HCT116 (cell line): ENCODE results near the gene DNAH7. TPM values are rescaled to one million over a fixed set of nuclear protein-coding genes. Genes with fewer than 3 reads are reported as not detected.

Source experiments
- ATAC-seq: fragments of 200-7000 bp; cut with Tn5 transposase; 2 replicates; pipeline ENCODE4 v1.9.1; 2020; ENCODE audit warnings: mild to moderate bottlenecking, moderate library complexity
- BruUV-seq: library from RNA; stranded (reverse); fragments of 400-500 nt; replicated peaks from 2 replicates; lab custom pipeline; 2021; lab: Mats Ljungman, UMichigan
- CTCF ChIA-PET: fragments of 300-600 bp; sonication (Branson Sonifier 250); formaldehyde crosslinking; loops from one replicate; lab custom pipeline; 2021; ENCODE audit warnings: antibody characterized with exemption; lab: Charles Lee
- POLR2A ChIA-PET: fragments of 300-600, 350-600 bp; sonication (Branson Sonifier 250); formaldehyde crosslinking; loops from one replicate; lab custom pipeline; 2021; ENCODE audit warnings: antibody characterized with exemption; lab: Charles Lee
- RAD21 ChIA-PET, 2 experiments: fragments of 300-600 bp; sonication (Branson Sonifier 250); formaldehyde crosslinking; loops; one replicate each; lab custom pipeline; 2023; ENCODE audit warnings: low total read pairs in 2 of 2; ENCODE audit not compliant: uncharacterized antibody in 2 of 2, unreplicated experiment in 2 of 2, low non-redundant PET in 1 of 2; lab: Charles Lee
- DNase-seq: peaks from one replicate; pipeline ENCODE4 v3.0.0-alpha.2; 2010; ENCODE audit warnings: low read depth, low spot score
- H2AFZ ChIP-seq: fragments of 200-600 bp; shearing (Covaris generic), sonication (generic); 2 replicates; pipeline ENCODE4 v1.6.1; 2017; ENCODE audit warnings: low read depth, mixed run types, mixed read lengths, antibody characterized with exemption, low read length; ENCODE audit not compliant: poor library complexity, severe bottlenecking
- H3K27ac ChIP-seq: 2 replicates; pipeline ENCODE4 v1.5.1; 2012; ENCODE audit warnings: low read depth, low read length
- H3K27me3 ChIP-seq: fragments of 200-600 bp; sonication (generic); 2 replicates; pipeline ENCODE4 v1.6.1; 2016; ENCODE audit warnings: mixed run types, low read length, mixed read lengths; ENCODE audit not compliant: insufficient read depth
- H3K36me3 ChIP-seq, 2 experiments: fragments of 200-500 bp in 1 of 2; fragments of 200-600 bp in 1 of 2; sonication (Bioruptor generic) in 1 of 2; sonication (generic) in 1 of 2; 2 replicates each; pipeline versions ENCODE4 v1.5.1 to v1.6.1; 2014 to 2016; ENCODE audit warnings: low read length in 2 of 2, inconsistent platforms in 1 of 2, mixed read lengths in 1 of 2, mixed run types in 1 of 2; ENCODE audit not compliant: insufficient read depth in 2 of 2, control insufficient read depth in 1 of 2
- H3K4me1 ChIP-seq, 2 experiments: fragments of 200-600 bp in 1 of 2; sonication (generic) in 1 of 2; 2 replicates each; pipeline versions ENCODE4 v1.5.1 to v1.6.1; 2012 to 2017; ENCODE audit warnings: low read length in 2 of 2, inconsistent platforms in 1 of 2, mild to moderate bottlenecking in 1 of 2, mixed read lengths in 1 of 2, mixed run types in 1 of 2, moderate library complexity in 1 of 2; ENCODE audit not compliant: insufficient read depth in 2 of 2, control insufficient read depth in 1 of 2
- H3K4me2 ChIP-seq: fragments of 200-600 bp; sonication (generic); 2 replicates; pipeline ENCODE4 v1.6.1; 2017; ENCODE audit warnings: mixed run types, low read length, mixed read lengths
- H3K4me3 ChIP-seq, 2 experiments: fragments of 200-600 bp in 1 of 2; sonication (generic) in 1 of 2; replicated peaks in 1 of 2; 2 replicates each; pipeline ENCODE4 v1.5.1; 2011 to 2016; ENCODE audit warnings: low read length in 2 of 2, control low read depth in 1 of 2, low read depth in 1 of 2, mild to moderate bottlenecking in 1 of 2, mixed read lengths in 1 of 2, mixed run types in 1 of 2
- H3K79me2 ChIP-seq: fragments of 200-600 bp; sonication (generic); 2 replicates; pipeline ENCODE4 v1.6.1; 2017; ENCODE audit warnings: mild to moderate bottlenecking, mixed run types, low read length, moderate library complexity, mixed read lengths; ENCODE audit not compliant: insufficient read depth
- H3K9ac ChIP-seq: fragments of 200-600 bp; sonication (generic); 2 replicates; pipeline ENCODE4 v1.6.1; 2016; ENCODE audit warnings: low read length, mixed read lengths
- H3K9me2 ChIP-seq: fragments of 200-600 bp; sonication (generic), shearing (Covaris generic); 2 replicates; pipeline ENCODE4 v1.6.1; 2017; ENCODE audit warnings: mixed run types, mild to moderate bottlenecking, moderate library complexity; ENCODE audit not compliant: insufficient read depth
- H3K9me3 ChIP-seq, 2 experiments: fragments of 200-500 bp in 1 of 2; fragments of 200-600 bp in 1 of 2; sonication (Bioruptor generic) in 1 of 2; sonication (generic) in 1 of 2; 2 replicates each; pipeline ENCODE4 v1.6.1; 2014 to 2017; ENCODE audit warnings: low read length in 2 of 2, mixed read lengths in 2 of 2, inconsistent platforms in 1 of 2, low read depth in 1 of 2, mild to moderate bottlenecking in 1 of 2, mixed run types in 1 of 2, moderate library complexity in 1 of 2; ENCODE audit not compliant: control insufficient read depth in 1 of 2, insufficient read depth in 1 of 2
- H4K20me1 ChIP-seq: fragments of 200-600 bp; sonication (generic), shearing (Covaris generic); 2 replicates; pipeline ENCODE4 v1.6.1; 2017; ENCODE audit warnings: mixed run types, mild to moderate bottlenecking, moderate library complexity; ENCODE audit not compliant: insufficient read depth
- ATF3 ChIP-seq: IDR thresholded peaks from 2 replicates; pipeline ENCODE4 v1.6.1; 2012
- CBX3 ChIP-seq: IDR thresholded peaks from 2 replicates; pipeline ENCODE4 v1.6.1; 2012; ENCODE audit warnings: low read depth
- ELF1 ChIP-seq: IDR thresholded peaks from 2 replicates; pipeline ENCODE4 v1.6.1; 2012; ENCODE audit warnings: low read depth, borderline replicate concordance
- EZH2 ChIP-seq: fragments of 200-600 bp; sonication (generic); IDR thresholded peaks from 2 replicates; pipeline ENCODE4 v1.6.1; 2017; ENCODE audit warnings: antibody characterized with exemption, mixed run types
- EZH2phosphoT487 ChIP-seq: fragments of 200-600 bp; IDR thresholded peaks from 2 replicates; pipeline ENCODE4 v1.6.1; 2018; ENCODE audit warnings: antibody characterized with exemption, borderline replicate concordance
- JUND ChIP-seq: IDR thresholded peaks from 2 replicates; pipeline ENCODE4 v1.6.1; 2012
- MAX ChIP-seq: IDR thresholded peaks from 2 replicates; pipeline ENCODE4 v1.6.1; 2012
- RAD21 ChIP-seq: IDR thresholded peaks from 2 replicates; pipeline ENCODE4 v1.6.1; 2012; ENCODE audit warnings: low read depth, mild to moderate bottlenecking
- SRF ChIP-seq: IDR thresholded peaks from 2 replicates; pipeline ENCODE4 v1.6.1; 2012; ENCODE audit warnings: low read depth
- ZBTB33 ChIP-seq: IDR thresholded peaks from 2 replicates; pipeline ENCODE4 v1.6.1; 2011; ENCODE audit warnings: mild to moderate bottlenecking, low read length, moderate library complexity; ENCODE audit not compliant: insufficient replicate concordance; ENCODE audit errors: extremely low read depth
- ZNF274 ChIP-seq: fragments of 200-500 bp; sonication (Bioruptor generic); IDR thresholded peaks from 2 replicates; pipeline ENCODE4 v1.6.1; 2014; ENCODE audit warnings: mild to moderate bottlenecking, low read depth, low read length, inconsistent platforms
- intact Hi-C: fragments of 100-400 bp; cut with micrococcal nuclease; formaldehyde crosslinking; loops from 2 replicates; pipeline ENCODE4 v1.10.0; 2022
- total RNA-seq: library from RNA; stranded (reverse); gene quantifications from one replicate; pipeline ENCODE4 v1.2.1, GENCODE V29; 2021; ENCODE audit not compliant: unreplicated experiment

The DNAH7 gene
- total RNA-seq, 1 experiment from 2014 or later = not detected

GRCh38 chr2:196036442-196036841 lies 32.2 kb downstream of the DNAH7 start (continued):
- TF ChIP-seq JUND = no peak
- no peak for TF ChIP-seq EZH2
- no peak for TF ChIP-seq MAX
- TF ChIP-seq ATF3 = no peak
- no peak for TF ChIP-seq SRF
- no peak for TF ChIP-seq ZNF274

GRCh38 chr2:196018037-196018436 lies 50.6 kb downstream of the DNAH7 start:
- H3K36me3 ChIP-seq = no peaks in the 10 kb centered on the region
- H3K27ac ChIP-seq = no peak overlapping the region
- intact Hi-C loops = no loop called here
- H3K9me3 ChIP-seq = no peaks in the 10 kb centered on the region
- BruUV-seq = no TSS peak
- TF ChIP-seq RAD21 (no peak), MAX (no peak), CBX3 (no peak), ELF1 (no peak), EZH2 (no peak), ZBTB33 (no peak), SRF (no peak), EZH2phosphoT487 (no peak)
- TF ChIP-seq, all 23 proteins: peak for 0
- Histone ChIP-seq H3K4me1 (no peaks in the 10 kb centered on the region), H2AFZ (no peak overlapping the region), H3K9me2 (no peaks in the 10 kb centered on the region), H3K4me2 (no peak overlapping the region), H3K79me2 (no peaks in the 10 kb centered on the region), H3K9ac (no peak overlapping the region), H3K4me3 (no peak overlapping the region), H4K20me1 (no peaks in the 10 kb centered on the region), H3K27me3 (no peaks in the 10 kb centered on the region)
- DNase-seq (no peak), ATAC-seq (no peak)
- ChIA-PET POLR2A (no interaction called here), RAD21 (no interaction called here), CTCF (no interaction called here)
